Stomach (tissue), 9 donors: ENCODE measurements around the gene SPINT2. TPM values are rescaled to one million over a fixed set of nuclear protein-coding genes. Genes with fewer than 3 reads are reported as not detected.
A peak's percentile ranks its signal among the peaks of the same experiment; 100 is the strongest.
"Not testable (repeated sequence)": the region's sequence is repeated elsewhere in the genome, so short reads cannot be mapped to it uniquely, and the experiment has no call there.

Experiments used
- DNase-seq, 2 donors: peaks; one replicate each; pipeline versions ENCODE4 v3.0.0 to v3.0.0-alpha.2; 2013 to 2019
- H3K27ac ChIP-seq, 5 donors: fragments of 200-600 bp in 4 of 5; sonication (generic) in 4 of 5; one replicate each; pipeline ENCODE4 v1.5.1; 2013 to 2019; ENCODE audit warnings: mild to moderate bottlenecking in 1 of 5, moderate library complexity in 1 of 5
- H3K27me3 ChIP-seq, 3 donors: fragments of 200-600 bp; sonication (generic); one replicate each; pipeline ENCODE4 v1.5.1; 2017 to 2019; ENCODE audit warnings: mixed run types in 1 of 3
- H3K36me3 ChIP-seq, 4 donors: fragments of 200-600 bp; sonication (generic); 1 replicate in 3 of 4; 2 replicates in 1 of 4; pipeline ENCODE4 v1.5.1; 2016 to 2019
- H3K4me1 ChIP-seq, 4 donors: fragments of 200-600 bp; sonication (generic); one replicate each; pipeline ENCODE4 v1.5.1; 2016 to 2019
- H3K4me3 ChIP-seq, 4 donors: fragments of 200-600 bp; sonication (generic) in 3 of 4; one replicate each; pipeline ENCODE4 v1.5.1; 2016 to 2019; ENCODE audit warnings: mild to moderate bottlenecking in 1 of 4
- H3K9me3 ChIP-seq, 4 donors: fragments of 200-600 bp; sonication (generic); one replicate each; pipeline ENCODE4 v1.5.1; 2016 to 2019
- CTCF ChIP-seq, 7 experiments: fragments of 450-650 bp in 4 of 7; fragments of 200-600 bp in 3 of 7; sonication (generic) in 3 of 7; IDR thresholded peaks; one replicate each; pipeline ENCODE4 v1.5.1; 2016 to 2019; ENCODE audit warnings: antibody characterized with exemption in 7 of 7, control low read depth in 2 of 7, mild to moderate bottlenecking in 1 of 7
- EP300 ChIP-seq: sonication (generic); formaldehyde crosslinking; IDR thresholded peaks from one replicate; pipeline ENCODE4 v1.6.1; 2017; ENCODE audit warnings: antibody characterized with exemption
- POLR2A ChIP-seq, 4 donors: fragments of 450-650 bp; IDR thresholded peaks; one replicate each; pipeline ENCODE4 v1.6.1; 2016; ENCODE audit warnings: antibody characterized with exemption in 4 of 4, control low read depth in 2 of 4, mild to moderate bottlenecking in 1 of 4, moderate library complexity in 1 of 4
- POLR2AphosphoS5 ChIP-seq, 3 donors: sonication (generic); formaldehyde crosslinking; IDR thresholded peaks; one replicate each; pipeline ENCODE4 v1.6.1; 2016; ENCODE audit warnings: antibody characterized with exemption in 3 of 3
- WGBS, 5 donors: extraction: QIAGEN DNeasy Blood & Tissue Kit in 3 of 5; methylation state at CpG; one replicate each; pipeline versions ENCODE4 v1.1.5 to v1.1.7; 2013 to 2018; 5-methylcytosine and 5-hydroxymethylcytosine counted together
- intact Hi-C: fragments of 100-400 bp; cut with DNase I; formaldehyde crosslinking; loops from one replicate; pipeline ENCODE4 v1.15.1; 2023; ENCODE audit warnings: low total_unique reads
- polyA plus RNA-seq, 3 donors: library from polyadenylated mRNA; stranded (reverse); fragments of 200-250 nt; gene quantifications; one replicate each; pipeline ENCODE4 v1.2.3, GENCODE V29; 2013
- total RNA-seq, 5 donors: library from RNA; depleted of rRNA; stranded (reverse); fragments of >200 nt; gene quantifications; one replicate each; pipeline versions ENCODE4 v1.1.0 to v1.2.3, GENCODE V29; 2014 to 2016
- donor health status: healthy with polysubstance abuse.
- donor health status: Bipolar disorder and iron deficiency.
- donor health status: healthy.

The SPINT2 gene
- total and polyA plus RNA-seq, 8 donors: 29.8 to 1,508 (median 220) TPM

- Histone ChIP-seq H3K27ac (peak overlapping the region; percentile 73 to 92 (median 89)), H3K4me3 (peak overlapping the region; percentile 26 to 57 (median 40)), H3K4me1 (peaks cover 23 to 79% (median 53%) of the 10 kb centered on the region in 4 donors), H3K27me3 (peaks cover 0 to 26% (median 12%) of the 10 kb centered on the region in 3 donors), H3K36me3 (no peaks in the 10 kb centered on the region), H3K9me3 (no peaks in the 10 kb centered on the region)
- TF ChIP-seq EP300 (peak; percentile 8), POLR2AphosphoS5 (IDR thresholded peaks at IDR 0.05) (peak in 1 of 3 donors; percentile 43), CTCF (IDR thresholded peaks at IDR 0.05) (no peak)
- intact Hi-C loops: no loop called here
- peak; percentile 42 to 62 for DNase-seq
- 51 to 70% (median 53%) methylated on average over 19 to 21 of the region's 21 CpGs for WGBS, 5 donors
These were observed 11.3 kb upstream of the SPINT2 start for GRCh38 chr19:38252941-38253691.

GRCh38 chr19:38253788-38254187, 10.6 kb upstream of the SPINT2 start:
- Histone ChIP-seq H3K4me1 (peaks cover 23 to 73% (median 48%) of the 10 kb centered on the region in 4 donors), H3K4me3 (peak overlapping the region; percentile 26 to 57 (median 40)), H3K9me3 (no peaks in the 10 kb centered on the region), H3K36me3 (no peaks in the 10 kb centered on the region), H3K27me3 (peaks cover 0 to 26% (median 12%) of the 10 kb centered on the region in 3 donors), H3K27ac (peak overlapping the region; percentile 73 to 92 (median 89))
- no peak for TF ChIP-seq POLR2AphosphoS5 (IDR thresholded peaks at IDR 0.05)
- TF ChIP-seq EP300: no peak
- TF ChIP-seq CTCF (IDR thresholded peaks at IDR 0.05): no peak
- no peak for TF ChIP-seq POLR2A (IDR thresholded peaks at IDR 0.05)
- DNase-seq: no peak
- intact Hi-C loops: no loop called here
- 55 to 86% (median 85%) methylated on average over 4 to 5 of the region's 5 CpGs for WGBS, 5 donors

- Histone ChIP-seq H3K27me3 (peaks cover 0 to 26% (median 12%) of the 10 kb centered on the region in 3 donors), H3K36me3 (no peaks in the 10 kb centered on the region), H3K4me1 (peaks cover 19 to 59% (median 43%) of the 10 kb centered on the region in 4 donors), H3K4me3 (peak overlapping the region; percentile 55 to 58 (median 57)), H3K9me3 (no peaks in the 10 kb centered on the region), H3K27ac (peak overlapping the region; percentile 23 to 92 (median 89))
- no peak for TF ChIP-seq POLR2AphosphoS5 (IDR thresholded peaks at IDR 0.05)
- TF ChIP-seq POLR2A (IDR thresholded peaks at IDR 0.05): no peak
- TF ChIP-seq EP300: no peak
- no peak for TF ChIP-seq CTCF (IDR thresholded peaks at IDR 0.05)
- DNase-seq: peak in 1 of 2 donors; percentile 54
- 47 to 60% (median 54%) methylated on average over 11 to 17 of the region's 17 CpGs for WGBS, 5 donors
- intact Hi-C loops: no loop called here
These were observed 8.9 kb upstream of the SPINT2 start for GRCh38 chr19:38255383-38256014.

GRCh38 chr19:38261942-38262341, 2.4 kb upstream of the SPINT2 start:
- H3K36me3 ChIP-seq, intact Hi-C loops, H3K4me3 ChIP-seq, H3K9me3 ChIP-seq, DNase-seq: not testable (repeated sequence)
- 91 to 94% (median 92%) methylated on average over 11 to 12 of the region's 12 CpGs for WGBS, 5 donors
- Histone ChIP-seq H3K4me1 (peaks cover 18 to 38% (median 30%) of the 10 kb centered on the region in 4 donors), H3K27me3 (peaks cover 0 to 17% (median 0%) of the 10 kb centered on the region in 3 donors), H3K27ac (peak overlapping the region in 1 of 5 donors; percentile 84)
